Measurements from ENCODE around the gene EIF2B2.
A peak's percentile ranks its signal among the peaks of the same experiment; 100 is the strongest.

EIF2B2 gene

DNA sequence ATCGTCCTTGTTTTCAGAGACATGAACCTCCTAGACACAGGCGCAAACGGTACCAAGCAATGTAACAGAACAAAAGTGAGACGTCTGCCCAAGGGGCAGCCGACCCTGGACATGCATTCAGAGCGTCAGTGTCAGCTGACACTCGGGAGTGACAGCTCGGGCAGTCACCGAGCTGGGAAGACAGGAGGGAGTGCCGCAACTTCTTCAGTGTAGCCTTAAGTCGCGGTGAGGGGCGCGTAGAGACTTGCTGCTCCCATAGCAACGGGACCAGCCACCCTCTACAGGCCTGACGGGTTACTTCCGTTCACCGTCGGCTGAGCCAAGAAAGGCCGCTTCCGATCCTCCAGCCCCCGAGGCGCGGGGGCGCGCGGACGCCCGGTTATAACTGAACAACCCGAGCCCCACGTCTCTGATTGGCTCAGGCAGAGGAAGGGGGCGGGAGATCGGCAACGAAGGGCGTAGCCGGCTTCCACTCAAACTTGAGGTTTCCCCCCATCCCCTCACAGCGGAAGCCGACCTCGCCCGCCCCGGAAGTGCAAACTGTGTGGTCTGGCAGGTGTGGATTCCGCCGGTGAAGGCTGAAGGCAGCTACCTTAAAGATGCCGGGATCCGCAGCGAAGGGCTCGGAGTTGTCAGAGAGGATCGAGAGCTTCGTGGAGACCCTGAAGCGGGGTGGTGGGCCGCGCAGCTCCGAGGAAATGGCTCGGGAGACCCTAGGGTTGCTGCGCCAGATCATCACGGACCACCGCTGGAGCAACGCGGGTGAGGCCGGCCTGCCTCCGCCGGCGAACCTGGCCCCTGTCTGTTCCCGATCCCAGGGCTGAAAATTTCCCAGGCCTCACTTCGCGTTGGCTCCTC, at the start of gene EIF2B2:
TSS of gene EIF2B2 (plus strand) at position 530 of the 858 bp plus-strand sequence. CDS start at position 600, 70 bp downstream.
- peak; percentile 99 for DNase-seq

DNA sequence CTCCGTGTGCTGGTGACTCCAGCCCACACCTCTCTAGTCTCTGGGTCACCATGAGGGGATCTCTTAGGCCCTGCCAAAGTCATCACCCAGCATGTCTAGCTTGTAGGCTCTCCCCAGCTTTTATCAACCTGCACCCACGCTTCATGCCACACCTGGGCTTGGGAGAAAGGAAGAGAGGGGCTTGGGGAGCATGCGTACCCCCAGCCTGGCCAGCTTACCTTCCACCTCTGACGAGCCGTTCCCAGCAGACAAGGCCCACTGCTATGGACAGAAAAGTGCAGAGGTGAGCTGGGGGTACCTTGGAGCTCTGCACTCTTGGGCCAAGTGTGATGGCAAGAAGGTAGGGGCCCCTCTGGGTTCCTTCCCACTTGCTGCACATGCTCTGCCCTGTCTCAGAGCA, 49.0 kb upstream of the EIF2B2 start:
- no peak for DNase-seq

DNA sequence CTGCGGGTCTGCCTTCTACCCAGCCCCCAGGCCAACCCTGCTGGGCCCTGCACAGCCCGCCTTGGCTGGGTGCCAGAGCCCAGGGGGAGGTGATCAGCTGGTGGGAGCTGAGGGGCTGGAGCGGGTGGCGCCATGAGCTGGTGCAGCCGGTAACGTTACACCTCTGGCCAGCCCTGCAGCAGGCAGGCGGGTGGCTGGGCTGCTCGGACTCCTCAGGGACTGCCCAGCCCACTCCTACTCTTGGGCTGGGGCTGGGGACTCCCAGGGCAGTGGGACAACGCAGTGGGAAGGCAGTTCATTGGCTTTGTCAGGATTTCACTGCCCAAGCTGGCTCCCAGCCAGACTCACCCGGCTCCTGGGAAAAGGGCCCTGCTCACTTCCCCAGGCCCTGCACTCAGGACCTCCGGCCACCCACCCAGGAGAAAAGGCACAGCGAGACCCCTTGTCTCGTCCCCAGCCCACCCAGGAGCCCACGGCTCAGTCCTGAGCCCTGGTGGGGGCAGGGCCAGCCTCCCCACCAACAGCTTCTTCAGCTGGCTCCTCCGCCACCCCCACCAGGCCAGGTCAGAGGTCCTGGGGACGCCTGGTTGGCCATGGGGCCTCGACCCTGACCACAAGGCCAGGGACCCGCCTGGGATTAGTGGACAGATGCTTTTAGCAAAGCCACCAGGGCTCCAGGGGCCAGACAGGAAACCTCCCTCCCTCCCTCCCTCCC, 48.3 kb upstream of the EIF2B2 start:
- no peak for DNase-seq

- no peak for DNase-seq
Measured at GRCh38 chr14:74954947-74955228, 47.8 kb upstream of the EIF2B2 start.

DNA sequence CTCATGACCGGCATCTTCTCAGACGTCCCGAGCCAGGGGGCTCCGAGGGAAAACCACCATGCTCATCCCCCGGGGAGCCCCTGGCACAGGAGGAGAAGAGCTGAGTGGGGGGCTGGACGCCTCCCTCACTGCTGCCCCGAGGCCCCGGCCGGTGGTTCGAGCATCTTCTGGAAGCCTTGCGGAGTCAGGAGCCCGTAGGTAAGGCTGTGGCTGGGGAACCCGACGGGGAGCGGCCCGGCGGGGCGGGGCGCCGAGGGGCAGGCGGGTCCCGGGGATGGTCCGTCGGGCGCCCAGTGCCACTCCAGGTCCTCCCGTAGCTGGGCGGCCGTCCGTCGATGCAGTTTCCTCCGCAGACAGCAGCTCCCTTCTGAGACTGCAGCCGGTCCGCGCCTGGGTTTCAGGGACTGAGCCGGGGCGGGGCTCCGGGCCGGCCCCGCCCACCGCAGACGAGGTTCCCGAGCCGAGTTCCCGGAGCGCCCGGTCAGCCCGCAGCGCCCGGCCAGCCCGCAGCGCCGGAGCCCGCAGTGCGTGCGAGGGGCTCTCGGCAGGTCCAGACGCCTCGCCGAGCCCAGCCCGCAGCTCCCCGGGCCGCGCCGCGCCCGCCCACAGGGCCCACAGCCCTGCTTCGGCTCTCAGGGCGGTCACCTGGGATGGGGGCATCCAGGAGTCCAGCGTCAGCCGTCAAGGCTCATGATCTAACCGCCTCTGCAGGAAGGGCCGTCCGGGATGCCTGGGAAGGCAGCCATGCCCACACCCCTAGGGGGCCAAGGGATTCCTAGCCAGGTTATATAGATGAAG, 47.3 kb upstream of the EIF2B2 start, which contains the start of gene PGF:
TSS of gene PGF (minus strand) at position 369 of the 798 bp plus-strand sequence. CDS start at position 14, 355 bp downstream.
- DNase-seq: peak; percentile 58

GRCh38 chr14:74956027-74956279, 46.8 kb upstream of the EIF2B2 start:
- DNase-seq: no peak

DNA sequence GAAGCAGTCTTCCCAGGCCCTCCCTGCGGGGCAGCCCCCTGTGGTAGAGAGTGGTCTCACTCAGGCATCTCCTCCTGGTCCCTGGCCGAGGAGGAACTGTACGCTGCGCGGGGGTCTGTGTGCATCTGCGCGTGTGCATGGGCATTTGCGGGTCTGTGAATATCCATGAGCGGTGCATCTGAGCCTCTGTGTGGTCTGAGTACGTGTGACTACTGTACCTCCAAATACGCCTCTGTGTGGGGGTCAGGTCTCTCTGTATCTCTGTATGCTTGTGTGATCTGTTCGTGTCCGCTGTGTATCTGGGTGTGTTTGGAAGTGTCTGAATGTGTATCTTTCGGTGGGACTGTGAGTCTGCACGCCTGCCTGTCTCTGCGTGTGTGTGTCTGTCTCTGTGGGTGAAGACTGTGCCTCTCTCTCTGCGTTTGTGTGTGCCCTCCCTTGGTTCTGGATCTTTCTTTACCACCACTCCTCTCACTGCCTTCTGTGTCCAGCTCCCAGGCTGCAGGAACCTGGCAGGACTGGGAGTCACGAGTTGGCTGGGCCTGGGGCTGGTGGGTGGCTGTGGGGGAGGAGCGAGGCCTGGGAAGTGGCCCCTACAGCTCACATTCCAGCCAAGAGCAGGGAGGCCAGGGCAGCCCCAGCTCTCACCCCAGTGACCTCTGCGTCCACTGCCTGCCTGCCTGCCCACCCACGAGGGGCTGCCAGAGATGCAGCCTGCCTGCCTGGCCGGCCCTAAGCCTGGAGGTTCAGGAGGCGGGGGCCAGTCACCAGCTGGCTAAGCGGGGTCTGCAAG, 46.2 kb upstream of the EIF2B2 start:
- no peak for DNase-seq

GRCh38 chr14:74959596-74960180, 43.0 kb upstream of the EIF2B2 start:
- DNase-seq: no peak

DNA sequence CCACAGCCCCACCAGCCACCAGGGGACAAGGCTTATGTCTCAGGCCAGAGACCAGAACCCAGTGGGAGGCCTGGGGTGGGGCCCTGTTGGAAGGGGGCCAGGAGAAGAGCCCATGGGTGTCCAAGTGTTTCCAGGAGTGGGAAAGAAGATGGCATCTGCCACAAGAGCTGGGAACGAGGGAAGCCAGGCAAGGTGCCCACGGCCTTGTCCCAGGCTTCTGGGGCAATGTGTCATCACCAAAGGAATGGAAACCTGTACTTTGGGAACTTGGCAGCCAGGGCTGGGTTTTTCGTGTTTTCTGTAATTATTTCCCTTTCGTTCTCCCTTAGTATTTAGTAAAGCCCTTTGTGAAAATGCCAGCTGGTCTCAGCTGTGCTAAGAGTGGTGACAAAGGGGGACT, 42.0 kb upstream of the EIF2B2 start:
- no peak for DNase-seq

DNA sequence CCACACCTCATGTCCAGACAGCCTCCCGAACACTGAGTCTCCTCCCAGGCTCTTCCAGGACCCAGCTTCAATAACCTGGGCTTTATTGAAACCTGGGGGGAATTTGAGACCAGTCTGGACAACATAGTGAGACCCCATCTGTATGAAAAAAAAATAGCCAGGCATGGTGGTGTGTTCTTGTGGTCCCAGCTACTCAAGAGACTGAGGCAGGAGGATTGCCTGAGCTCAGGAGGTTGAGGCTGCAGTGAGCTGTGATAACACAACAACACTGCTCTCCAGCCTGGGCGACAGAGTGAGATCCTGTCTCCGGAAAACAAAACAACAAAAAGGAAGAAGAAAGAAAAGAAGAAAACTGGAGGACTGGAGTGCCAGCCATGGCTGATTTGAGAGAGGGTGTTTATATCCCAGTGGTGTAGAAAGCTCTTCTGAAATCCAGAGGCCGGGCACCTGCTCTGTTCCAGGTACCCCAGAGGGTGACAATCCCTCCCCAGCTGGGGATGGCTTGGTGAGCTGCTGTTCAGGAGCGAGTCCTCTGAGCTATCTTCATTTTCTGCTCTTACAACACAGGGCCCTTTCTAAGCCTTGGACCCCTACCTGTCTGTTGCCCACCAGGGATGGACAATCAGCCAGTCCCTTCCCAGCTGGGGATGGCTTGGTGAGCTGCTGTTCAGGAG, 41.3 kb upstream of the EIF2B2 start:
- no peak for DNase-seq

- DNase-seq: no peak
Measured at GRCh38 chr14:74962046-74962445, 40.7 kb upstream of the EIF2B2 start.

DNA sequence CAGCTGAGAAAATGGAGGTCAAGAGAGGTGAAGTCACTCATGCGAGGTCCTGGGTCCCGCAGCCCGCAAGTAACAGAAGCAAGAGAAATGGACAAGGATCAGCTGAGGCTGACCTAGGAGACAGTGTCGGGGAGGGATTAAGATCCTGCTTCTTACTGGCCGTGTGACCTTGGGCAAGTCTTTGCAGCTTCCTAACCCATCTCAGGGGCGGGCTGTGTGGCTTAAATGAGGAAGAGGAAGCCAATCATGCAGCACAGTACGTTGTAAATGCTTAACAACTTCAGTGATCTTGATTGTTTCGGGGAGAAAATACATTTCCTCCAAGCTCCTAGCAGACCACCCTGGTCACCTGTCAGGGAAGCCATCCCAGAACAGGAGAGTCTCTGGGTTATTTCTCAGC, 40.2 kb upstream of the EIF2B2 start:
- DNase-seq: no peak

DNA sequence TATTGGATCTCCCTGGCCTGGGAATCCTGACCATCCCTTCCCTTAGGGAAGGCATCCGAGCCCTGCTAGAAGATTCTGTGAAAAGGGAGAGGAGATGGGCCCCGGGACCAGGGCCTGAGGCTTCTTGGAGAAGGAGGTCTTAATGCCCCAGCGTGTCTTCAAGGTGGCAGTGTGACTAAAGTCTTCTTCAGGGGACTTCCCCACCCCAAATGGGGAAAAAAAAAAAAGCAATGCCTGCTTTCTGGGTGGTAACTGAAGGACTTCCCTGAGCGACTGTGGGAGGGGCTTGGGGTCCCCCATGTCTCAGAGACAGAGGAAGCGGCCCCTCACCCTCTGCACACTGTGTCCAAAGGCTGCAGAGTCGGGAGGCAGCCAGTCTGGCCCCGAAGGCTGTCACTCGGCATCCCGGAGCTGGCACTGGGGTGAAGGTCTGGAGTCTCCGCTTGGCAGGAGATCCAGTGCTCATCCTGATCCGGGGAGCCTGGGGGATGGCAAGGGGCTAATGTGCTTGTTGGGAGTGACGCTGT, 39.5 kb upstream of the EIF2B2 start:
- no peak for DNase-seq

DNA sequence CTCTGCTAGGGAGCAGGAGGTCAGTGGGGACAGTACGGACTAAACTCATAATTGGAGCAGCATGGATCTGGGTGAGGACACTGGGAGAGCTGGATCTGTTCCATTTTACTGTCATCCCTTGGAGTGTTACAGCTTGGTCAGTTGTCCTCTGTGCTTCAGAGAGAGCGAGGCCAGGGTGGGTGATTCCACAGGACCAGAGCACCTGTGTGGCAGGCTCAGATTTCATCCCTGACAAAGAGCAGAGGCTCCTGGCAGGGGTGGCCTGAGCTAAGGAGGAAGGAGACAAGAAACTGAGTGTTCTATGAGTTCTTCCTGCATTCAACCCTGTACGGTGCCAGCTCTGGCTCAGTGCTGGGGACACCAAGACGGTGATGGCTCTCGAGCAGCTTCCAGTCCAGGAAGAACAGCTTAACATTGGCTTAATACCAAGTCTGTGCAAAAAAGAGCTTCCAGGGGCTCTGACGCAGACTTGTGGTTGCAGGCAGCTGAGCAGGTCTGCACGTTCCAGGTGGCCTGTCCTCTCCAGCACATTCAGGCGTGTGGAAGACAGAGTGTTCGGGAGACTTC, 38.9 kb upstream of the EIF2B2 start:
- no peak for DNase-seq

GRCh38 chr14:74964787-74965485, 37.8 kb upstream of the EIF2B2 start:
- no peak for DNase-seq

DNA sequence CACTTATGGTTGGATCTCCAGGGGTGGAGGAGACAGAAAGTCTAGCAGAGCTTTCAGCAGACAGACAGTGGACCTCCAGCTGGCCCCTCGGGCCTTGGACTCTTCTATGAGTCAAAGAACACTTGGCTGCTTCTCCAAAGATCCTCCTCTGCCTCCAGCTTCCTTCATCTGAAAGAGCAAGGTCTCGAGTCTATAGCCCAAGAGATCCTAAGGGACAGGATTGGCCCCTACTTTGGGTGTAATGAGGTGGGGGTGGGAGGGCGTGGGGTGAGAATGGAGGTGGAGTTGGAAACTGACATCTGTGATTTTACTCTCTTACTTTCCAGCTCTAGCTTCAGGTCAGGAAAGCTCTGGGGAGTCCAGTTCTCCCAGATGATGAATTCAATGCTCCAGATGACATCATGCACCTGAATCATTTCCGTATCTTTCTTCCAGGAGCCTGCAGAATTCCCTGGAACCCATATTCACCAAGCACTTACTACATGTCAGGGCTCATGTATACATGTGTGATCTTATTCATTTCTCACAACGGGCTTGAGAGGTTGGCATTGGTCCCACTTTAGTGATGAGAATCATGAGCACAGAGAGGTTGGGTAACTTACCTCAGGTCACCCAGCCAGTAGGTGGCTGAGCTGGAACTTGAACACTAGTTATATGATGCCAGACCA, 37.1 kb upstream of the EIF2B2 start:
- DNase-seq: no peak

DNA sequence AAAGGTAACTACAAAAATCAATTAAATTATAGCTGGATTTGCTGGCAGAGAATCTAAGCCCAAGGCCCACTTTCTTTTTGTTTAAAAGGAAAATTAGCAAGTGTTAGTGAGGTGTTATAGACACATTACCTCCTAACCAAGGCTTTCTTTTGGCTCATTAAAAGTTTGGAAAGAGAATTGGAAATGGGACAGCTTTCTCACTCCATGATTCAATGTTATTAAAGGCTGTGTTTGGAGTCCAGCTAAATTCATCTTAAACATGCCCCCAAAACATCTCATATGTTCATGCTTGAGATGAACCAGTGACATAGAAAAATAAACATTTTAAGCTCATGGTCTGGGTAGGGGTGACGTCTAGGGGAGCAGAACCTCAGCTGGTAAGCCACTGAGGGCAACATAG, 33.9 kb upstream of the EIF2B2 start:
- DNase-seq: no peak

DNA sequence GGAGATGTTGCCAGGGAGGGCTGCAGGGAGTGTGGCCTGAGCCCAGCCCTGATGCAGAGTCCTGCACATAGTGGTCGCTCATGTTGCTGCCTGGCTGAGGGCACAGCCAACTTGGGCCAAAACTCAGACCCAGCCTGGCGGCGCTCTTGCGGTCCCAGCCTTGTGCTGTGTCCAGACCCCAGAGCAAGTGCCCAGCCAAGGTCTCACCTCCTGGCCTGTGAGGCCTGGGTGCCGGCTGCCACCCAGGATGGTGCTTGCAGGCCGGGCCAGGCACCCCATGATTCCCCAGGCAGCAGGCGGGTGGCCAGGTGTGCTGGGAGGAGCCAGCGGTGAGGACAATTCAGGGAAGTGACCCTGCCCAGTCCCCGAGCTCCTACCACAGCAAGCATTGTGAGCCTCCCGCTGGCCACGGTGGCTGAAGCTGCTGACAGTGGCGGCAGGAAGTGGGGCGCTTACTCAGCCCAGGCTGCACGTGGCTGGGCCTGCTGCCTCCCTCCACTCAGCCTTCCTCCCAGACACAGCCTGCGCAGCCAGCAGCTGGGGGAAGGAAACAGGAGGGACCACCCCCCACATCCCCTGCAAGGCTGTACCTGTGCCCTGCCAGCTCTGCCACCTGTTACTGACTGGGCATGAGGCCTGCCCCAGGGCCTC, 29.6 kb upstream of the EIF2B2 start:
- peak; percentile 37 for DNase-seq

GRCh38 chr14:74973905-74974363, 28.8 kb upstream of the EIF2B2 start:
- no peak for DNase-seq

All from CD4-positive, alpha-beta T cell treated with Interleukin-6 for 4 hours (primary cell).